NCI-H1105 treated with DMSO at 0.1 percent for 48 hours (cell line): Measurements from ENCODE around the gene PLEKHH2.
"Not testable (repeated sequence)": the region's sequence is repeated elsewhere in the genome, so short reads cannot be mapped to it uniquely, and the experiment has no call there.

Source experiments
- DNase-seq: peaks from one replicate; lab custom pipeline; 2025; lab: John Stamatoyannopoulos, UW

PLEKHH2 gene

GRCh38 chr2:43717322-43717721 is 80.3 kb downstream of the PLEKHH2 start:
- DNase-seq, result no peak

- DNase-seq, result no peak
Observed at GRCh38 chr2:43718530-43719124, 81.6 kb downstream of the PLEKHH2 start.

GRCh38 chr2:43724728-43725526 is 87.9 kb downstream of the PLEKHH2 start:
- no peak for DNase-seq

- no peak for DNase-seq
Observed at GRCh38 chr2:43725711-43726246, 88.7 kb downstream of the PLEKHH2 start.

- DNase-seq, result not testable (repeated sequence)
Observed at GRCh38 chr2:43726961-43727633, 90.0 kb downstream of the PLEKHH2 start.

- no peak for DNase-seq
Observed at GRCh38 chr2:43727634-43728014, 90.6 kb downstream of the PLEKHH2 start.

- no peak for DNase-seq
Observed at GRCh38 chr2:43729491-43730174, 92.6 kb downstream of the PLEKHH2 start.

GRCh38 chr2:43731211-43731610 is 94.2 kb downstream of the PLEKHH2 start:
- no peak for DNase-seq

GRCh38 chr2:43736637-43737036 is 99.6 kb downstream of the PLEKHH2 start:
- DNase-seq, result no peak

GRCh38 chr2:43737097-43737854 is 100.2 kb downstream of the PLEKHH2 start:
- DNase-seq, result no peak

GRCh38 chr2:43737855-43738254 is 100.8 kb downstream of the PLEKHH2 start:
- DNase-seq, result no peak

- no peak for DNase-seq
Observed at GRCh38 chr2:43738257-43738656, 101.2 kb downstream of the PLEKHH2 start.

- DNase-seq, result no peak
Observed at GRCh38 chr2:43743706-43744105, 106.6 kb downstream of the PLEKHH2 start.

- DNase-seq, result no peak
Observed at GRCh38 chr2:43745457-43745856, 108.4 kb downstream of the PLEKHH2 start.

- DNase-seq, result no peak
Observed at GRCh38 chr2:43748333-43748732, 111.3 kb downstream of the PLEKHH2 start.

GRCh38 chr2:43749583-43749982 is 112.5 kb downstream of the PLEKHH2 start:
- no peak for DNase-seq

GRCh38 chr2:43751476-43751990 is 114.5 kb downstream of the PLEKHH2 start:
- no peak for DNase-seq

- DNase-seq, result no peak
Observed at GRCh38 chr2:43752302-43752701, 115.2 kb downstream of the PLEKHH2 start.

GRCh38 chr2:43754180-43754579 is 117.1 kb downstream of the PLEKHH2 start:
- peak; percentile 2 for DNase-seq

GRCh38 chr2:43758739-43759138 is 121.7 kb downstream of the PLEKHH2 start:
- no peak for DNase-seq

GRCh38 chr2:43759195-43759594 is 122.1 kb downstream of the PLEKHH2 start:
- DNase-seq, result no peak
